Adrenal gland (tissue), 12 donors: ENCODE measurements around the gene MEIOSIN. TPM values are rescaled to one million over a fixed set of nuclear protein-coding genes. Genes with fewer than 3 reads are reported as not detected.

Source experiments
- DNase-seq, 7 donors: peaks; one replicate each; pipeline ENCODE4 v3.0.0-alpha.2; 2019 to 2020
- H3K27ac ChIP-seq, 5 donors: fragments of 200-600 bp; sonication (generic) in 4 of 5; 1 replicate in 3 of 5; 2 replicates in 2 of 5; pipeline versions ENCODE4 v1.5.1 to v1.8.0; 2016 to 2020; ENCODE audit warnings: mild to moderate bottlenecking in 1 of 5
- H3K27me3 ChIP-seq: fragments of 200-600 bp; 2 replicates; pipeline ENCODE4 v1.8.0; 2021
- H3K36me3 ChIP-seq, 2 donors: fragments of 200-600 bp; replicated peaks in 1 of 2; 1 replicate in 1 of 2; 2 replicates in 1 of 2; pipeline versions ENCODE4 v1.5.1 to v1.8.0; 2018 to 2022
- H3K4me1 ChIP-seq, 2 donors: fragments of 200-600 bp; replicated peaks in 1 of 2; 1 replicate in 1 of 2; 2 replicates in 1 of 2; pipeline versions ENCODE4 v1.5.1 to v1.8.0; 2018 to 2021
- H3K4me3 ChIP-seq, 4 donors: fragments of 200-600 bp; sonication (generic) in 3 of 4; one replicate each; pipeline ENCODE4 v1.5.1; 2016 to 2018
- H3K9me3 ChIP-seq, 3 donors: fragments of 200-600 bp; sonication (generic) in 1 of 3; replicated peaks in 1 of 3; 1 replicate in 2 of 3; 2 replicates in 1 of 3; pipeline versions ENCODE4 v1.5.1 to v1.8.0; 2016 to 2021
- POLR2A ChIP-seq, 2 donors: fragments of 450-650 bp; IDR thresholded peaks; one replicate each; pipeline ENCODE4 v1.6.1; 2017; ENCODE audit warnings: antibody characterized with exemption in 2 of 2, mild to moderate bottlenecking in 2 of 2, moderate library complexity in 1 of 2
- WGBS, 4 donors: extraction: QIAGEN DNeasy Blood & Tissue Kit in 2 of 4; methylation state at CpG; one replicate each; pipeline versions ENCODE4 v1.1.5 to v1.1.7; 2013 to 2017; 5-methylcytosine and 5-hydroxymethylcytosine counted together
- intact Hi-C, 2 donors: fragments of 100-400 bp; cut with DNase I; formaldehyde crosslinking; loops; one replicate each; pipeline versions ENCODE4 v1.14.1 to v1.15.0; 2022 to 2023
- polyA plus RNA-seq, 3 donors: library from polyadenylated mRNA; stranded (reverse); fragments of 200-250 nt in 2 of 3; fragments of 350-450 nt in 1 of 3; fragmentation: Illumina TruSeq in 1 of 3; extraction: RNeasy Lipid Tissue Mini Kit (QIAGEN cat#74804) in 1 of 3; gene quantifications; one replicate each; pipeline ENCODE4 v1.2.3, GENCODE V29; 2013 to 2014
- total RNA-seq, 9 donors: library from RNA; depleted of rRNA in 4 of 9; stranded (reverse); fragments of >200 nt in 4 of 9; fragments of 120-200 nt in 1 of 9; fragmentation: NEBNext Ultra II Directional in 1 of 9; extraction: Animal tissue kit (Norgen Biotek cat#: 25700) in 1 of 9; gene quantifications; one replicate each; pipeline versions ENCODE4 v1.1.0 to v1.2.4, GENCODE V29; 2013 to 2023
- TF ChIP-seq, protein P1 (sequence below), 6 experiments: fragments of 450-650 bp in 4 of 6; fragments of 200-600 bp in 2 of 6; sonication (generic) in 1 of 6; IDR thresholded peaks; 1 replicate in 5 of 6; 2 replicates in 1 of 6; pipeline versions ENCODE4 v1.5.1 to v1.8.0; 2016 to 2021; ENCODE audit warnings: antibody characterized with exemption in 6 of 6, mild to moderate bottlenecking in 2 of 6, moderate library complexity in 1 of 6
- donor health status: healthy with polysubstance abuse.
- donor health status: Bipolar disorder and iron deficiency.
- donor health status: DM: yes; HTN: yes; CAD: no.
- donor health status: DM: no; HTN: no; CAD: no.
- donor health status: DM: no; HTN: no; CAD: no.
- donor health status: DM: yes; HTN: yes; CAD: no.

The MEIOSIN gene
- total and polyA plus RNA-seq, 12 donors = 0.03 to 0.06 (median 0.05) TPM; not detected in 9

- Histone ChIP-seq H3K27me3 (no peaks in the 10 kb centered on the region), H3K4me3 (no peak overlapping the region), H3K27ac (no peak overlapping the region), H3K36me3 (no peaks in the 10 kb centered on the region), H3K9me3 (no peaks in the 10 kb centered on the region), H3K4me1 (peaks cover 7 to 15% of the 10 kb centered on the region in 2 donors)
- TF ChIP-seq POLR2A (IDR thresholded peaks at IDR 0.05) = no peak
- TF ChIP-seq, protein P1, sequence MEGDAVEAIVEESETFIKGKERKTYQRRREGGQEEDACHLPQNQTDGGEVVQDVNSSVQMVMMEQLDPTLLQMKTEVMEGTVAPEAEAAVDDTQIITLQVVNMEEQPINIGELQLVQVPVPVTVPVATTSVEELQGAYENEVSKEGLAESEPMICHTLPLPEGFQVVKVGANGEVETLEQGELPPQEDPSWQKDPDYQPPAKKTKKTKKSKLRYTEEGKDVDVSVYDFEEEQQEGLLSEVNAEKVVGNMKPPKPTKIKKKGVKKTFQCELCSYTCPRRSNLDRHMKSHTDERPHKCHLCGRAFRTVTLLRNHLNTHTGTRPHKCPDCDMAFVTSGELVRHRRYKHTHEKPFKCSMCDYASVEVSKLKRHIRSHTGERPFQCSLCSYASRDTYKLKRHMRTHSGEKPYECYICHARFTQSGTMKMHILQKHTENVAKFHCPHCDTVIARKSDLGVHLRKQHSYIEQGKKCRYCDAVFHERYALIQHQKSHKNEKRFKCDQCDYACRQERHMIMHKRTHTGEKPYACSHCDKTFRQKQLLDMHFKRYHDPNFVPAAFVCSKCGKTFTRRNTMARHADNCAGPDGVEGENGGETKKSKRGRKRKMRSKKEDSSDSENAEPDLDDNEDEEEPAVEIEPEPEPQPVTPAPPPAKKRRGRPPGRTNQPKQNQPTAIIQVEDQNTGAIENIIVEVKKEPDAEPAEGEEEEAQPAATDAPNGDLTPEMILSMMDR (IDR thresholded peaks at IDR 0.05) = no peak
- 67 to 82% (median 76%) methylated on average over 4 to 15 of the region's 15 CpGs for WGBS, 4 donors
- intact Hi-C loops = no loop called here
- DNase-seq = no peak
Measured at GRCh38 chr19:45762870-45763631, 29.8 kb downstream of the MEIOSIN start.

DNA sequence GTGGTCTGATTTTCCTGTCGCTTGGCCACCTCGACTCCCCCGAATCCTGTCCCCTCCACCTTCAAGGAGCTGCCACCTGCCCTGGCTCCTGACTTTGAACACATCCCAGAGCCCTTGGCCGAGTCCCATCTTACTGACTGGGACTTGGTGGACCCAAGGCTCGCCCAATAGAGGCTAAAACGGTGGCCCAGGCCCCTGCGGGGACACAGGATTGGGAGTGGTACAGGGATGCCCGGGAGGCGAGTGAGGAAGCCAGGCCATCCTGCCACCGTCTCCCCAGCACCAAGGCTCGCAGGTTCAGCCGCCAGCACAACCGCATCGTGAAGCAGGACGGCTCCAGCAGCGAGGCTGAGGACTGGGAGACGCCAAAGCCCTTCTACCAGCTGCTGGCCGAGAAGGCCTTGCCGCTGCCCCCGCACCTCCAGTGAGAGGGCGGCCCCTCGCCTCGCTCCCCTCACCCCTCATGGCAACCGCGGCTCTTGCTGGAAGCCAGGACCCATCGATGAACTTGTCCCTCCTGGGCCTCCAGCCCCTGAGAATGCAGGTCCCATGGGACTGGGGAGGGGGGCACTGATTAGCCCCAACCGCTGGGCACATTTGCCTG lies 30.6 kb downstream of the MEIOSIN start:
- WGBS, 4 donors = 61 to 79% (median 67%) methylated on average over 4 to 27 of the region's 27 CpGs
- intact Hi-C loops = no loop called here
- Histone ChIP-seq H3K27ac (no peak overlapping the region), H3K4me1 (peaks cover 7 to 15% of the 10 kb centered on the region in 2 donors), H3K4me3 (no peak overlapping the region), H3K36me3 (no peaks in the 10 kb centered on the region), H3K9me3 (no peaks in the 10 kb centered on the region), H3K27me3 (no peaks in the 10 kb centered on the region)
- TF ChIP-seq POLR2A (IDR thresholded peaks at IDR 0.05) = no peak
- TF ChIP-seq, protein P1 (IDR thresholded peaks at IDR 0.05) = no peak
- no peak for DNase-seq

GRCh38 chr19:45764475-45764874 lies 31.2 kb downstream of the MEIOSIN start:
- intact Hi-C loops = no loop called here
- H3K27ac ChIP-seq = peak overlapping the region in 1 of 5 donors; percentile 94
- H3K36me3 ChIP-seq = no peaks in the 10 kb centered on the region
- peaks cover 7 to 15% of the 10 kb centered on the region in 2 donors for H3K4me1 ChIP-seq
- no peak overlapping the region for H3K4me3 ChIP-seq
- WGBS, 4 donors = 54 to 74% (median 61%) methylated on average over 3 to 6 of the region's 6 CpGs
- H3K27me3 ChIP-seq = no peaks in the 10 kb centered on the region
- no peaks in the 10 kb centered on the region for H3K9me3 ChIP-seq
- TF ChIP-seq, protein P1 (IDR thresholded peaks at IDR 0.05) = no peak
- TF ChIP-seq POLR2A (IDR thresholded peaks at IDR 0.05) = no peak
- no peak for DNase-seq

- Histone ChIP-seq H3K4me3 (no peak overlapping the region), H3K27ac (peak overlapping the region in 3 of 5 donors; percentile 3 to 94 (median 8)), H3K9me3 (no peaks in the 10 kb centered on the region), H3K27me3 (no peaks in the 10 kb centered on the region), H3K36me3 (no peaks in the 10 kb centered on the region), H3K4me1 (peaks cover 7 to 19% of the 10 kb centered on the region in 2 donors)
- TF ChIP-seq, protein P1 (IDR thresholded peaks at IDR 0.05) = no peak
- TF ChIP-seq POLR2A (IDR thresholded peaks at IDR 0.05) = no peak
- WGBS, 4 donors = 37 to 49% (median 47%) methylated on average over 7 to 21 of the region's 21 CpGs
- intact Hi-C loops = loop anchor here in 1 of 2 donors (5.0 kb wide), 1 partner anchor 53 kb away; no protein-coding TSS in a partner anchor
- no peak for DNase-seq
Measured at GRCh38 chr19:45764945-45765701, 31.9 kb downstream of the MEIOSIN start.
